HepG2 (cell line): ENCODE results near the gene COG1. TPM values are rescaled to one million over a fixed set of nuclear protein-coding genes. Genes with fewer than 3 reads are reported as not detected.

Experiments
- CHD4 ChIP-seq: fragments of 200-600 bp; sonication (generic); IDR thresholded peaks from 2 replicates; pipeline ENCODE4 v1.7.0; 2017; ENCODE audit warnings: mild to moderate bottlenecking, low read length, borderline replicate concordance
- CREB3 ChIP-seq: sonication (generic); formaldehyde crosslinking; IDR thresholded peaks from 2 replicates; pipeline ENCODE4 v1.5.0; 2020; ENCODE audit warnings: missing genetic modification reagents
- DNMT1 ChIP-seq: sonication (generic); formaldehyde crosslinking; IDR thresholded peaks from 2 replicates; pipeline ENCODE4 v1.5.1; 2020; ENCODE audit warnings: mild to moderate bottlenecking, missing genetic modification reagents
- DRAP1 ChIP-seq: IDR thresholded peaks from 2 replicates; pipeline ENCODE4 v1.6.1; 2016; ENCODE audit warnings: missing genetic modification reagents, missing compliant biosample characterization
- ELF1 ChIP-seq: sonication (generic); formaldehyde crosslinking; IDR thresholded peaks from 2 replicates; pipeline ENCODE4 v1.4.0; 2020; ENCODE audit warnings: missing genetic modification reagents
- KDM5B ChIP-seq: sonication (generic); formaldehyde crosslinking; IDR thresholded peaks from 2 replicates; pipeline ENCODE4 v1.4.0; 2020; ENCODE audit warnings: missing genetic modification reagents, mild to moderate bottlenecking, borderline replicate concordance
- KIAA2018 ChIP-seq: sonication (generic); formaldehyde crosslinking; IDR thresholded peaks from 2 replicates; pipeline ENCODE4 v1.5.0; 2020; ENCODE audit warnings: mild to moderate bottlenecking, missing genetic modification reagents, borderline replicate concordance
- MBD4 ChIP-seq: IDR thresholded peaks from 2 replicates; pipeline ENCODE4 v1.6.1; 2012; ENCODE audit warnings: low read length, inconsistent platforms, borderline replicate concordance
- MEIS1 ChIP-seq: sonication (generic); formaldehyde crosslinking; IDR thresholded peaks from 2 replicates; pipeline ENCODE4 v1.9.0; 2021; ENCODE audit warnings: mild to moderate bottlenecking, missing genetic modification reagents, moderate library complexity, borderline replicate concordance
- NR1H2 ChIP-seq: sonication (generic); formaldehyde crosslinking; IDR thresholded peaks from 2 replicates; pipeline ENCODE4 v1.8.1; 2022; ENCODE audit warnings: low read depth, missing genetic modification reagents, borderline replicate concordance
- PLSCR1 ChIP-seq: sonication (generic); formaldehyde crosslinking; IDR thresholded peaks from 2 replicates; pipeline ENCODE4 v1.5.0; 2020; ENCODE audit warnings: missing genetic modification reagents, mild to moderate bottlenecking, borderline replicate concordance
- ZNF121 ChIP-seq: sonication (generic); formaldehyde crosslinking; IDR thresholded peaks from 2 replicates; pipeline ENCODE4 v1.5.0; 2020; ENCODE audit warnings: mild to moderate bottlenecking, missing genetic modification reagents
- ZNF263 ChIP-seq: sonication (generic); formaldehyde crosslinking; IDR thresholded peaks from 2 replicates; pipeline ENCODE4 v1.4.0; 2020; ENCODE audit warnings: missing genetic modification reagents
- ZNF619 ChIP-seq: sonication (generic); formaldehyde crosslinking; IDR thresholded peaks from 2 replicates; pipeline ENCODE4 v1.4.0; 2020; ENCODE audit warnings: mild to moderate bottlenecking, missing genetic modification reagents
- ZSCAN20 ChIP-seq: sonication (generic); formaldehyde crosslinking; IDR thresholded peaks from 2 replicates; pipeline ENCODE4 v1.4.0; 2020; ENCODE audit warnings: missing genetic modification reagents, mild to moderate bottlenecking, borderline replicate concordance
- ZSCAN31 ChIP-seq: sonication (generic); formaldehyde crosslinking; IDR thresholded peaks from 2 replicates; pipeline ENCODE4 v1.5.0; 2020; ENCODE audit warnings: low read depth, mild to moderate bottlenecking, missing genetic modification reagents
- polyA plus RNA-seq, 8 experiments: library from polyadenylated mRNA; depleted of rRNA in 3 of 8; stranded (reverse) in 7 of 8; unstranded in 1 of 8; fragments of >200 nt; fragmentation: Illumina TruSeq in 4 of 8; extraction: Trizol in 4 of 8; gene quantifications; 2 replicates each; pipeline versions ENCODE4 v1.2.1 to v1.2.3, GENCODE V29; 2011 to 2016; ENCODE audit warnings: low read depth in 4 of 8, missing spikeins in 1 of 8, mixed read lengths in 1 of 8; ENCODE audit not compliant: insufficient read depth in 1 of 8
- total RNA-seq, 5 experiments: library from RNA; depleted of rRNA; stranded (reverse); fragments of >200 nt; fragmentation: Illumina TruSeq; extraction: Trizol; gene quantifications; 2 replicates each; pipeline ENCODE4 v1.2.3, GENCODE V29; 2016; ENCODE audit warnings: low read depth in 1 of 5
- TF ChIP-seq, protein P1 (sequence below): sonication (generic); formaldehyde crosslinking; IDR thresholded peaks from 2 replicates; pipeline ENCODE4 v1.5.1; 2020; ENCODE audit warnings: mild to moderate bottlenecking, missing genetic modification reagents

Gene COG1
- total and polyA plus RNA-seq, 2 of the 13 experiments (the other 11 are each of a cell fraction or from before 2014, with no cell fraction given) = 36.6 to 39.7 TPM

DNA sequence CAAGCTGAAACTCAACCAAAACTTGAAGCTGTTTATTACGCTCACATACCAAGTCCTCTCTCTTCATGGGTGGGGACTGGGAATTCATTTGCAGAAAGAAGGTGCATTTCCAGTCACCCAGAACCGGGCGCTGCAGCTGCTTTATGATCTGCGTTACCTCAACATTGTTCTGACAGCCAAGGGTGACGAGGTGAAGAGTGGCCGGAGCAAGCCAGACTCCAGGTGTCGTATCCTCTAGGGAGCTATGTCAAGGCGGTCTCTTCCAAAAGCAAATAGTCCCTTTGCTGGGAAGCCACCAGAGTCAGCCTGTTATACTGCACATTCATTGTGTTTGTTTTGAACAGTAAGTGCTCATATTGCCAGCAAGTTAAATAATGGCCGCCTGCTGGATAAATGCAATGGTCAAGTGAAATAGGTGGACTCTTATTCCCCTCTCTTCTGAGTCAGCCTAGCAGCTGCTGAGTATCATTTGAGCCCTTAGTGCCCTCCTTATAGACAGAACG, 12.7 kb downstream of the COG1 start (continued):
- TF ChIP-seq MEIS1 (CRISPR knock-in tag) (no peak), CHD4 (no peak), CREB3 (no peak), DRAP1 (CRISPR knock-in tag) (no peak), KIAA2018 (no peak), NR1H2 (CRISPR knock-in tag) (no peak), MBD4 (no peak), KDM5B (CRISPR knock-in tag) (no peak), ZNF121 (CRISPR knock-in tag) (no peak), ZNF263 (CRISPR knock-in tag) (no peak), ELF1 (CRISPR knock-in tag) (no peak), ZNF619 (CRISPR knock-in tag) (no peak), DNMT1 (CRISPR knock-in tag) (no peak), PLSCR1 (CRISPR knock-in tag) (no peak), ZSCAN31 (no peak), ZSCAN20 (CRISPR knock-in tag) (no peak)
- TF ChIP-seq, protein P1, sequence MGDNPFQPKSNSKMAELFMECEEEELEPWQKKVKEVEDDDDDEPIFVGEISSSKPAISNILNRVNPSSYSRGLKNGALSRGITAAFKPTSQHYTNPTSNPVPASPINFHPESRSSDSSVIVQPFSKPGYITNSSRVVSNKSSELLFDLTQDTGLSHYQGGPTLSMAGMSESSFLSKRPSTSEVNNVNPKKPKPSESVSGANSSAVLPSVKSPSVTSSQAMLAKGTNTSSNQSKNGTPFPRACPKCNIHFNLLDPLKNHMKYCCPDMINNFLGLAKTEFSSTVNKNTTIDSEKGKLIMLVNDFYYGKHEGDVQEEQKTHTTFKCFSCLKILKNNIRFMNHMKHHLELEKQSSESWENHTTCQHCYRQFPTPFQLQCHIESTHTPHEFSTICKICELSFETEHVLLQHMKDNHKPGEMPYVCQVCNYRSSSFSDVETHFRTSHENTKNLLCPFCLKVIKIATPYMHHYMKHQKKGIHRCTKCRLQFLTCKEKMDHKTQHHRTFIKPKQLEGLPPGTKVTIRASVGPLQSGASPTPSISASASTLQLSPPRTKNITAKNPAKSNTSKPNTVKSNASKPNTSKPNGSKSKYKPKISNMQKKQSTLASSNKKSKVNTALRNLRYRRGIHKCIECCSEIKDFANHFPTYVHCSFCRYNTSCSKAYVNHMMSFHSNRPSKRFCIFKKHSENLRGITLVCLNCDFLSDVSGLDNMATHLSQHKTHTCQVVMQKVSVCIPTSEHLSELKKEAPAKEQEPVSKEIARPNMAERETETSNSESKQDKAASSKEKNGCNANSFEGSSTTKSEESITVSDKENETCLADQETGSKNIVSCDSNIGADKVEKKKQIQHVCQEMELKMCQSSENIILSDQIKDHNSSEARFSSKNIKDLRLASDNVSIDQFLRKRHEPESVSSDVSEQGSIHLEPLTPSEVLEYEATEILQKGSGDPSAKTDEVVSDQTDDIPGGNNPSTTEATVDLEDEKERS = no peak
